H9 (cell line): Measurements from ENCODE around the gene ASIC4. TPM values are rescaled to one million over a fixed set of nuclear protein-coding genes. Genes with fewer than 3 reads are reported as not detected.

ENCODE experiments used
- DNase-seq: peaks from one replicate; pipeline ENCODE4 v3.0.0-alpha.2; 2017
- H2AFZ ChIP-seq: one replicate; pipeline ENCODE4 v1.6.1; 2013; ENCODE audit warnings: mild to moderate bottlenecking, low read length, control low read depth, moderate library complexity
- H2AK5ac ChIP-seq: 2 replicates; pipeline ENCODE4 v1.6.1; 2013; ENCODE audit warnings: low read length, control low read depth, mixed read lengths; ENCODE audit not compliant: insufficient read length
- H2BK120ac ChIP-seq: one replicate; pipeline ENCODE4 v1.6.1; 2013; ENCODE audit warnings: low read depth, mild to moderate bottlenecking, low read length, control low read depth, inconsistent platforms; ENCODE audit not compliant: poor library complexity, severe bottlenecking
- H2BK12ac ChIP-seq: 2 replicates; pipeline ENCODE4 v1.6.1; 2013; ENCODE audit warnings: low read length, control low read depth, mixed read lengths, low read depth; ENCODE audit not compliant: insufficient read length
- H2BK15ac ChIP-seq: 2 replicates; pipeline ENCODE4 v1.6.1; 2013; ENCODE audit warnings: low read depth, low read length, control low read depth
- H2BK20ac ChIP-seq: one replicate; pipeline ENCODE4 v1.6.1; 2013; ENCODE audit warnings: low read depth, mild to moderate bottlenecking, low read length, control low read depth, inconsistent platforms; ENCODE audit not compliant: poor library complexity, severe bottlenecking
- H2BK5ac ChIP-seq: 2 replicates; pipeline ENCODE4 v1.6.1; 2013; ENCODE audit warnings: low read length, control low read depth, mixed read lengths; ENCODE audit not compliant: insufficient read length
- H3K14ac ChIP-seq: 2 replicates; pipeline ENCODE4 v1.6.1; 2013; ENCODE audit warnings: low read length, control low read depth; ENCODE audit not compliant: insufficient read depth
- H3K18ac ChIP-seq: 2 replicates; pipeline ENCODE4 v1.6.1; 2013; ENCODE audit warnings: low read depth, mild to moderate bottlenecking, mixed read lengths, low read length, control low read depth; ENCODE audit not compliant: insufficient read length
- H3K23ac ChIP-seq: 2 replicates; pipeline ENCODE4 v1.6.1; 2013; ENCODE audit warnings: low read length, control low read depth, mixed read lengths, low read depth; ENCODE audit not compliant: insufficient read length
- H3K23me2 ChIP-seq: 2 replicates; pipeline ENCODE4 v1.6.1; 2013; ENCODE audit warnings: low read depth, mild to moderate bottlenecking, mixed read lengths, low read length, control low read depth; ENCODE audit not compliant: insufficient read length, poor library complexity, severe bottlenecking
- H3K27ac ChIP-seq: 2 replicates; pipeline ENCODE4 v1.5.1; 2013; ENCODE audit warnings: low read length, control low read depth, mixed read lengths, low read depth; ENCODE audit not compliant: insufficient read length
- H3K27me3 ChIP-seq: 2 replicates; pipeline ENCODE4 v1.6.1; 2013; ENCODE audit warnings: low read length, control low read depth, inconsistent platforms; ENCODE audit not compliant: insufficient read depth
- H3K4ac ChIP-seq: 2 replicates; pipeline ENCODE4 v1.6.1; 2013; ENCODE audit warnings: low read depth, mild to moderate bottlenecking, control low read depth, inconsistent platforms, low read length, moderate library complexity
- H3K4me1 ChIP-seq: 2 replicates; pipeline ENCODE4 v1.6.1; 2013; ENCODE audit warnings: low read length, control low read depth, inconsistent platforms; ENCODE audit not compliant: insufficient read depth
- H3K4me2 ChIP-seq: 2 replicates; pipeline ENCODE4 v1.6.1; 2013; ENCODE audit warnings: low read length, control low read depth, mixed read lengths; ENCODE audit not compliant: insufficient read length, insufficient read depth
- H3K56ac ChIP-seq: 2 replicates; pipeline ENCODE4 v1.6.1; 2013; ENCODE audit warnings: low read depth, mild to moderate bottlenecking, mixed read lengths, low read length, control low read depth; ENCODE audit not compliant: insufficient read length
- H3K79me1 ChIP-seq: 2 replicates; pipeline ENCODE4 v1.6.1; 2013; ENCODE audit warnings: low read depth, mild to moderate bottlenecking, moderate library complexity, low read length, control low read depth, inconsistent platforms; ENCODE audit not compliant: insufficient read depth, poor library complexity, severe bottlenecking
- H3K79me2 ChIP-seq: 2 replicates; pipeline ENCODE4 v1.6.1; 2013; ENCODE audit warnings: low read length, control low read depth, inconsistent platforms; ENCODE audit not compliant: insufficient read depth
- H3K9ac ChIP-seq: 2 replicates; pipeline ENCODE4 v1.6.1; 2013; ENCODE audit warnings: low read length, control low read depth, mixed read lengths; ENCODE audit not compliant: insufficient read length; ENCODE audit errors: extremely low read depth
- H3K9me3 ChIP-seq: one replicate; pipeline ENCODE4 v1.6.1; 2013; ENCODE audit warnings: low read depth, low read length, inconsistent platforms; ENCODE audit not compliant: control insufficient read depth
- H3T11ph ChIP-seq: one replicate; pipeline ENCODE4 v1.6.1; 2013; ENCODE audit warnings: mild to moderate bottlenecking, low read length, control low read depth, inconsistent platforms
- H4K20me1 ChIP-seq: one replicate; pipeline ENCODE4 v1.6.1; 2013; ENCODE audit not compliant: control insufficient read depth, insufficient read length, insufficient read depth
- H4K5ac ChIP-seq: 2 replicates; pipeline ENCODE4 v1.6.1; 2013; ENCODE audit warnings: low read depth, mild to moderate bottlenecking, mixed read lengths, low read length, control low read depth; ENCODE audit not compliant: insufficient read length
- H4K8ac ChIP-seq: replicated peaks from 2 replicates; pipeline ENCODE4 v1.6.1; 2013; ENCODE audit warnings: low read length, control low read depth, mixed read lengths, low read depth; ENCODE audit not compliant: insufficient read length
- H4K91ac ChIP-seq: 2 replicates; pipeline ENCODE4 v1.6.1; 2013; ENCODE audit warnings: low read depth, mild to moderate bottlenecking, moderate library complexity, mixed read lengths, low read length, control low read depth; ENCODE audit not compliant: insufficient read length
- H3K27ac Mint-ChIP-seq, 3 experiments: 2 replicates in 2 of 3; 3 replicates in 1 of 3; pipeline ENCODE4 v1.8.0; 2020 to 2021; ENCODE audit warnings: mixed read lengths in 3 of 3, mild to moderate bottlenecking in 1 of 3, moderate library complexity in 1 of 3
- H3K27me3 Mint-ChIP-seq: 2 replicates; pipeline ENCODE4 v1.8.0; 2021; ENCODE audit warnings: low read depth, mild to moderate bottlenecking, moderate library complexity, mixed read lengths
- H3K36me3 Mint-ChIP-seq, 3 experiments: 2 replicates in 2 of 3; 3 replicates in 1 of 3; pipeline ENCODE4 v1.8.0; 2020 to 2021; ENCODE audit warnings: low read depth in 3 of 3, mixed read lengths in 3 of 3; ENCODE audit not compliant: insufficient read depth in 1 of 3
- H3K4me1 Mint-ChIP-seq, 2 experiments: 2 replicates each; pipeline ENCODE4 v1.8.0; 2020; ENCODE audit warnings: mixed read lengths in 2 of 2
- H3K4me3 Mint-ChIP-seq, 2 experiments: 2 replicates in 1 of 2; 3 replicates in 1 of 2; pipeline ENCODE4 v1.8.0; 2020 to 2021; ENCODE audit warnings: mild to moderate bottlenecking in 2 of 2, mixed read lengths in 2 of 2, moderate library complexity in 1 of 2
- H3K9me3 Mint-ChIP-seq, 2 experiments: 2 replicates in 1 of 2; 3 replicates in 1 of 2; pipeline ENCODE4 v1.8.0; 2020; ENCODE audit warnings: mild to moderate bottlenecking in 2 of 2, mixed read lengths in 2 of 2, moderate library complexity in 1 of 2
- WGBS: extraction: QIAGEN DNeasy Blood & Tissue Kit; methylation state at CpG from one replicate; pipeline ENCODE4 v1.1.7; 2013; ENCODE audit warnings: missing lambda C conversion rate, low lambda C conversion rate, mixed read lengths; ENCODE audit not compliant: insufficient read length; ENCODE audit errors: extremely low coverage; 5-methylcytosine and 5-hydroxymethylcytosine counted together
- total RNA-seq: library from RNA; stranded (reverse); gene quantifications from 2 replicates; pipeline ENCODE4 v1.2.1, GENCODE V29; 2021
- TF ChIP-seq, protein P1 (sequence below): fragments of 200-600 bp; sonication (generic); conservative IDR thresholded peaks from 3 replicates; pipeline ENCODE4 v1.8.0; 2021; ENCODE audit warnings: antibody characterized with exemption, mild to moderate bottlenecking

ASIC4 gene
- total RNA-seq, 1 experiment from 2014 or later: 0.37 TPM

DNA sequence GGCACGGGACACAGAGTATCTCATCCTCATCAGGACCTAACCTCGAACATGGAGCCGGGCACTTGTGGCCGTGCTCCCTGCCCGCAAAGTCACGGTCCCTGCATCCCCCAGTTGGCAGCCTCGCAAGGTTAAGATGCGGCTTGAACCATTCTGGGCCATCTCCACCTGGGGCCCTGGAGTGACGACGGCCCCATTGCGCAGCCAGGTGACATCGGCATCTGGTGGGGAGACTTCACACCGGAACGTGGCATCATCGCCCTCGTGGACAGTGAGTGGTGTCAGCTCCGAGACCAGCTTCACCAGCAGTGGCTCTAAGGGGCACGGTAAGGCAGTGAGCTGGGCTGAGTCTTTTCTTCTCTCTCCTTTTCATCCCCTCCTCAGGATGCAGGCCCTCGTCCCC is 42.1 kb downstream of the ASIC4 start:
- H3K9me3 Mint-ChIP-seq: no peaks in the 10 kb centered on the region; a peak in 1 of 5 replicates
- WGBS: no CpG with 5 or more reads among the region's 19 CpGs

More for the DNA sequence above, 42.1 kb downstream of the ASIC4 start:
- H3K27ac Mint-ChIP-seq: no peak overlapping the region
- H3K27me3 ChIP-seq: peaks cover 4% of the 10 kb centered on the region; the same call in 1 of the 2 replicates
- H3K4me1 ChIP-seq: peaks cover 13% of the 10 kb centered on the region; the same call in 1 of the 2 replicates
- H3K27me3 Mint-ChIP-seq: peaks cover 24% of the 10 kb centered on the region
- no peak overlapping the region for H2AK5ac ChIP-seq
- no peak overlapping the region for H3K4ac ChIP-seq
- TF ChIP-seq, protein P1, sequence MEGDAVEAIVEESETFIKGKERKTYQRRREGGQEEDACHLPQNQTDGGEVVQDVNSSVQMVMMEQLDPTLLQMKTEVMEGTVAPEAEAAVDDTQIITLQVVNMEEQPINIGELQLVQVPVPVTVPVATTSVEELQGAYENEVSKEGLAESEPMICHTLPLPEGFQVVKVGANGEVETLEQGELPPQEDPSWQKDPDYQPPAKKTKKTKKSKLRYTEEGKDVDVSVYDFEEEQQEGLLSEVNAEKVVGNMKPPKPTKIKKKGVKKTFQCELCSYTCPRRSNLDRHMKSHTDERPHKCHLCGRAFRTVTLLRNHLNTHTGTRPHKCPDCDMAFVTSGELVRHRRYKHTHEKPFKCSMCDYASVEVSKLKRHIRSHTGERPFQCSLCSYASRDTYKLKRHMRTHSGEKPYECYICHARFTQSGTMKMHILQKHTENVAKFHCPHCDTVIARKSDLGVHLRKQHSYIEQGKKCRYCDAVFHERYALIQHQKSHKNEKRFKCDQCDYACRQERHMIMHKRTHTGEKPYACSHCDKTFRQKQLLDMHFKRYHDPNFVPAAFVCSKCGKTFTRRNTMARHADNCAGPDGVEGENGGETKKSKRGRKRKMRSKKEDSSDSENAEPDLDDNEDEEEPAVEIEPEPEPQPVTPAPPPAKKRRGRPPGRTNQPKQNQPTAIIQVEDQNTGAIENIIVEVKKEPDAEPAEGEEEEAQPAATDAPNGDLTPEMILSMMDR: no peak
- H3K18ac ChIP-seq: no peak overlapping the region
- no peak overlapping the region for H3K27ac ChIP-seq
- DNase-seq: no peak
- H4K91ac ChIP-seq: no peak overlapping the region
- no peak overlapping the region for H2AFZ ChIP-seq
- H3K23me2 ChIP-seq: peaks cover 7% of the 10 kb centered on the region
- H4K20me1 ChIP-seq: no peaks in the 10 kb centered on the region
- no peak overlapping the region for H4K8ac ChIP-seq
- no peak overlapping the region for H2BK20ac ChIP-seq
- no peaks in the 10 kb centered on the region for H3K9me3 ChIP-seq
- no peak overlapping the region for H3K56ac ChIP-seq
- no peak overlapping the region for H3T11ph ChIP-seq
- H3K23ac ChIP-seq: no peak overlapping the region
- H2BK5ac ChIP-seq: no peak overlapping the region
- H3K79me1 ChIP-seq: no peaks in the 10 kb centered on the region
- H2BK15ac ChIP-seq: no peak overlapping the region
- H3K4me1 Mint-ChIP-seq: peaks cover 17 to 26% of the 10 kb centered on the region in 2 experiments
- no peaks in the 10 kb centered on the region for H3K79me2 ChIP-seq
- no peak overlapping the region for H3K4me2 ChIP-seq
- H3K9ac ChIP-seq: no peak overlapping the region
- H3K14ac ChIP-seq: no peak overlapping the region
- no peak overlapping the region for H2BK12ac ChIP-seq
- no peak overlapping the region for H3K4me3 Mint-ChIP-seq
- H2BK120ac ChIP-seq: no peak overlapping the region
- peaks cover 14 to 40% (median 37%) of the 10 kb centered on the region in 3 experiments for H3K36me3 Mint-ChIP-seq
- no peak overlapping the region for H4K5ac ChIP-seq
